Endothelial cell of umbilical vein (primary cell): ENCODE measurements around the gene ABCA3.

Experiments
- CTCF ChIP-seq, 2 donors: IDR thresholded peaks; 1 replicate in 1 of 2; 2 replicates in 1 of 2; pipeline ENCODE4 v1.5.1; 2011; ENCODE audit warnings: low read length in 2 of 2, mild to moderate bottlenecking in 2 of 2, moderate library complexity in 2 of 2, control low read depth in 1 of 2, inconsistent platforms in 1 of 2, low read depth in 1 of 2; ENCODE audit not compliant: insufficient read depth in 1 of 2; ENCODE audit errors: extremely low read depth in 1 of 2
- EZH2 ChIP-seq: IDR thresholded peaks from 2 replicates; pipeline ENCODE4 v1.6.1; 2012; ENCODE audit warnings: borderline replicate concordance, low read depth, mild to moderate bottlenecking, moderate library complexity, low read length, inconsistent platforms; ENCODE audit not compliant: severe bottlenecking
- FOS ChIP-seq: IDR thresholded peaks from 2 replicates; pipeline ENCODE4 v1.6.1; 2011; ENCODE audit warnings: mild to moderate bottlenecking, low read length, moderate library complexity, borderline replicate concordance; ENCODE audit not compliant: insufficient read depth
- GATA2 ChIP-seq: IDR thresholded peaks from 2 replicates; pipeline ENCODE4 v1.7.0; 2011; ENCODE audit warnings: low read depth, mild to moderate bottlenecking, moderate library complexity, mixed read lengths, low read length; ENCODE audit not compliant: insufficient read length, insufficient read depth
- JUN ChIP-seq: IDR thresholded peaks from 2 replicates; pipeline ENCODE4 v1.6.1; 2011; ENCODE audit warnings: borderline replicate concordance, low read depth; ENCODE audit not compliant: insufficient read length, insufficient read depth
- MAX ChIP-seq: IDR thresholded peaks from 2 replicates; pipeline ENCODE4 v1.6.1; 2011; ENCODE audit not compliant: insufficient read depth, insufficient read length
- MYC ChIP-seq: IDR thresholded peaks from one replicate; pipeline ENCODE4 v1.6.1; 2011; ENCODE audit warnings: mild to moderate bottlenecking, low read depth, low read length
- POLR2A ChIP-seq: IDR thresholded peaks from 2 replicates; pipeline ENCODE4 v1.6.1; 2012; ENCODE audit warnings: low read depth, mild to moderate bottlenecking, control low read depth, low read length
- POLR2AphosphoS5 ChIP-seq: IDR thresholded peaks from 2 replicates; pipeline ENCODE4 v1.6.1; 2012; ENCODE audit warnings: low read depth, mild to moderate bottlenecking, control low read depth, low read length, moderate library complexity; ENCODE audit not compliant: insufficient read depth

GRCh38 chr16:2365397-2366294 lies 25.1 kb upstream of the ABCA3 start:
- TF ChIP-seq CTCF (IDR thresholded peaks at IDR 0.05; ENCODE audit: extremely low read depth in 1 of 2, insufficient read depth in 1 of 2, low read depth in 1 of 2, low read length in 2 of 2) (no peak), POLR2A (no peak), JUN (no peak), MYC (no peak), EZH2 (no peak), POLR2AphosphoS5 (no peak), FOS (no peak), MAX (no peak), GATA2 (no peak)
